Epithelial cell of esophagus (primary cell): ENCODE results near the gene LAMB2.

Source experiments
- DNase-seq: peaks from one replicate; pipeline ENCODE4 v3.0.0; 2010; ENCODE audit warnings: low read depth
- H3K4me3 ChIP-seq: 2 replicates; pipeline ENCODE4 v1.5.1; 2011; ENCODE audit warnings: mild to moderate bottlenecking, low read length, control low read depth
- CTCF ChIP-seq: IDR thresholded peaks from 2 replicates; pipeline ENCODE4 v1.5.1; 2011; ENCODE audit warnings: low read depth, mild to moderate bottlenecking, low read length, control low read depth, inconsistent platforms; ENCODE audit not compliant: insufficient read depth; ENCODE audit errors: missing control alignments

The LAMB2 gene

GRCh38 chr3:49173792-49174170, 40.9 kb upstream of the LAMB2 start:
- DNase-seq, result no peak
- no peak for TF ChIP-seq CTCF
- no peak overlapping the region for H3K4me3 ChIP-seq

DNA sequence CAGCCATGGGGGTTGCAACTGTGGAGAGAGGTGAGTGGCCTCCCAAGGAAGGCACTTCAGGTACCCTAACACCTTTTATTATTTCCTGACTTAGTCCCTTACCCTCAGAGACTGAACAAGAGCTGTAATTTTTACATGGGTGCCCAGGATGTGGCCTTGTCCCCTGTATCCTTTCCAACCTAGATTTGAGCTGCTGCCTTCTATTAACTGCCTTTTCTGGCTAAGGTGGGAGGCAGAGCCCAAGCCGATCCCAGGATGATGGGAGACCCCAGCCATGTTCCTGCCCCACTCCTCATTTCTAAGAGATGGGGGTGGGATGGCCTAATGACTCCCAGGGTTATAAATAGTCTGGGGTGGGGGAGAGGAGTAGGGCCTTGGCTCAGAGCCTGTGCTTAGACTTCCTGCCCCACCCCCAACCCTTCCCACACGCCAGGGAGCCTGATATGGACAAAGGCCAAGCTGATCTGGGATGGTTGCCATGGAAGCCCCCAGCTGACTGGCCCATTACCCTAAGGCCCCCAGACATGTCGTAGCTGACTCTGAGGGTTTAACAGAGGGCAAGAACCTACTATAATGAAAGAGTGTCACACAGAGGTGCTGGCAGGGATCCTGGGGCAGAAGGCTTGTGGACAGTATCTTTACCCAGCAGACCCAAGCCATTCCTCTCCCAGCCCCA, 40.4 kb upstream of the LAMB2 start:
- no peak for DNase-seq
- H3K4me3 ChIP-seq, result peak overlapping the region; percentile 85
- TF ChIP-seq CTCF, result no peak

- no peak for DNase-seq
- peak overlapping the region; percentile 85 for H3K4me3 ChIP-seq
- no peak for TF ChIP-seq CTCF
These were observed 39.7 kb upstream of the LAMB2 start for GRCh38 chr3:49172551-49173041.

DNA sequence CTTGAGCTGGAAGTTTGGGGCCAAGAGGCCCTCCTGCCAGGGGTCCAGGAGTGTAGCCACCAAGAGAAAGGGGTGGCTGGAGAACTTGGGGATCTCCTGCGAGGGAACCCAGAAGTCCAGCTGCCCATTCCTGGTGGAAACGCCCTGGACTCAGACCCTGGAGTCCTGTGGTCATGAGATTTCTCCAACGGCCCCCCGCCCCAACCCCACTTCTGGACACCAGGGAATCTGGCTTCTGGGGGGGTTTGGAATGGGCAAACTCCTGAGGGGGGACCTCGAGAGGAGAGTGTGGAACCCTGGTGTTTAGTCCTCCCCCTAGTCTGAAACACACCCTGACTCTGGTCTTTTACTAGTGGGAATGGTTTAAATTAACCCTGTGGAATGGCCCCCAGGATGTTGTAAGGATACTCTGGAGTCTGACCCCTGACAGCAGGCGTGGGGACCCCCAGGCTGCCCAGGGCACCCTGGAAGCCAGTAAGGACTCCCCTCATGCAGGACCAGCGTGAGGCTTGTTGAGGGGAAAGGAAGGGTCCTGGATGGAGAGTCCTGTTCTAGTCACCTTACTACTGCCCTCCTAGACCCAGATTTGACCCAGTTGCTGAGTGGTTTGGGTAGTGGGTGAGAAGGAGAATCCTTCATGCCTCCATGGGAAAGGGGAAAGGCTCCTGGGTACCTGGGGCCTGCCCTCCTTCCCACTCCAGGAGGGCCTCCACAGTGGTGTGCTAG, 39.1 kb upstream of the LAMB2 start:
- no peak for DNase-seq
- TF ChIP-seq CTCF, result no peak
- H3K4me3 ChIP-seq, result peak overlapping the region; percentile 85

- DNase-seq, result peak; percentile 77
- peak within 1 kb of the TSS; percentile 85 for H3K4me3 ChIP-seq
- TF ChIP-seq CTCF, result peak; percentile 84
These were observed 38.4 kb upstream of the LAMB2 start, which contains the start of gene KLHDC8B for GRCh38 chr3:49171119-49171774. KLHDC8B (plus strand) TSS chr3:49171598; CDS start chr3:49172770, 1,172 bp downstream.

DNA sequence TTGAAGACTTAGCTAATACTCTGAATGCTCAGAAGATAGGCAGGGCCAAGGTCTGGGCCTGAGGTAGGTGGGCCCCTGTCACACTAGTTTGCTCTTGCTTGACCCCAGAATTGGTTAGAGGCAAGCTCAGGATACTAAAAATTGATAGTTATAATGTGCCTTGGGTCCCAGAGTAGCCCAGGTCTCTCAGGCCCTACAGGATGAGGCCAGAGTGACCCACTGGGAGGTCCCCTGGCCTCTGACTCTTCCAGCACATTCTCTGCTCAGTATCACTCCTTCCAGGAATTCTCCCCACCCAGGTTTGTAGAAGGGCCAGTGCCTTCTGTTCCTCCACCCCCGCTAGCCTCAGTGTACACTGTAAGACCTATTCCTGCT, 37.9 kb upstream of the LAMB2 start:
- H3K4me3 ChIP-seq, result peak overlapping the region; percentile 85
- no peak for TF ChIP-seq CTCF
- no peak for DNase-seq
